Calu3 (cell line): ENCODE results near the gene AKAP5. TPM values are rescaled to one million over a fixed set of nuclear protein-coding genes. Genes with fewer than 3 reads are reported as not detected.

ENCODE experiments used
- BruUV-seq: library from RNA; stranded (reverse); fragments of 400-500 nt; replicated peaks from 2 replicates; lab custom pipeline; 2021; lab: Mats Ljungman, UMichigan
- CTCF ChIA-PET: fragments of 300-600 bp; sonication (Branson Sonifier 250); formaldehyde crosslinking; loops from one replicate; lab custom pipeline; 2022; ENCODE audit warnings: antibody characterized with exemption; lab: Charles Lee
- DNase-seq: peaks from one replicate; pipeline ENCODE4 v3.0.0; 2022
- H3K27ac Mint-ChIP-seq: one replicate; pipeline ENCODE4 v1.8.0; 2022; ENCODE audit warnings: mixed read lengths; ENCODE audit not compliant: unreplicated experiment
- H3K27me3 Mint-ChIP-seq: one replicate; pipeline ENCODE4 v1.8.0; 2022; ENCODE audit warnings: mixed read lengths; ENCODE audit not compliant: unreplicated experiment
- H3K36me3 Mint-ChIP-seq: one replicate; pipeline ENCODE4 v1.8.0; 2022; ENCODE audit warnings: mild to moderate bottlenecking, moderate library complexity, mixed read lengths; ENCODE audit not compliant: insufficient read depth, unreplicated experiment
- H3K4me1 Mint-ChIP-seq: one replicate; pipeline ENCODE4 v1.8.0; 2022; ENCODE audit warnings: mild to moderate bottlenecking, low read depth, mixed read lengths; ENCODE audit not compliant: unreplicated experiment
- H3K4me3 Mint-ChIP-seq: one replicate; pipeline ENCODE4 v1.8.0; 2022; ENCODE audit warnings: mild to moderate bottlenecking, low read depth, moderate library complexity, mixed read lengths; ENCODE audit not compliant: unreplicated experiment
- H3K9me3 Mint-ChIP-seq: one replicate; pipeline ENCODE4 v1.8.0; 2022; ENCODE audit warnings: low read depth, mixed read lengths; ENCODE audit not compliant: unreplicated experiment
- intact Hi-C: fragments of 100-400 bp; cut with micrococcal nuclease; formaldehyde crosslinking; loops from one replicate; pipeline ENCODE4 v1.10.0; 2022; ENCODE audit not compliant: unreplicated experiment
- total RNA-seq: library from RNA; stranded (reverse); gene quantifications from 2 replicates; pipeline ENCODE4 v1.2.3, GENCODE V29; 2022
- TF ChIP-seq, protein P1 (sequence below): fragments of 200-600 bp; IDR thresholded peaks from one replicate; pipeline ENCODE4 v1.8.0; 2022; ENCODE audit warnings: antibody characterized with exemption; ENCODE audit not compliant: unreplicated experiment

AKAP5 gene
- total RNA-seq, 1 experiment from 2014 or later: 1.7 TPM

- no peak for DNase-seq
- BruUV-seq: no TSS peak
- CTCF ChIA-PET: no interaction called here
- TF ChIP-seq, protein P1, sequence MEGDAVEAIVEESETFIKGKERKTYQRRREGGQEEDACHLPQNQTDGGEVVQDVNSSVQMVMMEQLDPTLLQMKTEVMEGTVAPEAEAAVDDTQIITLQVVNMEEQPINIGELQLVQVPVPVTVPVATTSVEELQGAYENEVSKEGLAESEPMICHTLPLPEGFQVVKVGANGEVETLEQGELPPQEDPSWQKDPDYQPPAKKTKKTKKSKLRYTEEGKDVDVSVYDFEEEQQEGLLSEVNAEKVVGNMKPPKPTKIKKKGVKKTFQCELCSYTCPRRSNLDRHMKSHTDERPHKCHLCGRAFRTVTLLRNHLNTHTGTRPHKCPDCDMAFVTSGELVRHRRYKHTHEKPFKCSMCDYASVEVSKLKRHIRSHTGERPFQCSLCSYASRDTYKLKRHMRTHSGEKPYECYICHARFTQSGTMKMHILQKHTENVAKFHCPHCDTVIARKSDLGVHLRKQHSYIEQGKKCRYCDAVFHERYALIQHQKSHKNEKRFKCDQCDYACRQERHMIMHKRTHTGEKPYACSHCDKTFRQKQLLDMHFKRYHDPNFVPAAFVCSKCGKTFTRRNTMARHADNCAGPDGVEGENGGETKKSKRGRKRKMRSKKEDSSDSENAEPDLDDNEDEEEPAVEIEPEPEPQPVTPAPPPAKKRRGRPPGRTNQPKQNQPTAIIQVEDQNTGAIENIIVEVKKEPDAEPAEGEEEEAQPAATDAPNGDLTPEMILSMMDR: no peak
- peaks cover 51% of the 10 kb centered on the region for H3K36me3 Mint-ChIP-seq
- no peaks in the 10 kb centered on the region for H3K27me3 Mint-ChIP-seq
- no peak overlapping the region for H3K27ac Mint-ChIP-seq
- H3K4me1 Mint-ChIP-seq: peaks cover 18% of the 10 kb centered on the region
- H3K4me3 Mint-ChIP-seq: no peak overlapping the region
- H3K9me3 Mint-ChIP-seq: no peaks in the 10 kb centered on the region
- intact Hi-C loops: no loop called here
These were observed 17.2 kb upstream of the AKAP5 start for GRCh38 chr14:64447876-64448670.

- BruUV-seq: no TSS peak
- intact Hi-C loops: no loop called here
- peaks cover 1% of the 10 kb centered on the region for H3K4me1 Mint-ChIP-seq
- DNase-seq: no peak
- H3K4me3 Mint-ChIP-seq: no peak overlapping the region
- H3K9me3 Mint-ChIP-seq: no peaks in the 10 kb centered on the region
- H3K36me3 Mint-ChIP-seq: peaks cover 36% of the 10 kb centered on the region
- CTCF ChIA-PET: no interaction called here
- H3K27ac Mint-ChIP-seq: no peak overlapping the region
- no peaks in the 10 kb centered on the region for H3K27me3 Mint-ChIP-seq
- TF ChIP-seq, protein P1: no peak
These were observed 15.0 kb upstream of the AKAP5 start for GRCh38 chr14:64450255-64450654.

- H3K27me3 Mint-ChIP-seq: no peaks in the 10 kb centered on the region
- H3K9me3 Mint-ChIP-seq: no peaks in the 10 kb centered on the region
- no TSS peak for BruUV-seq
- H3K4me1 Mint-ChIP-seq: no peaks in the 10 kb centered on the region
- no peak overlapping the region for H3K4me3 Mint-ChIP-seq
- no peak for DNase-seq
- intact Hi-C loops: no loop called here
- peaks cover 21% of the 10 kb centered on the region for H3K36me3 Mint-ChIP-seq
- CTCF ChIA-PET: no interaction called here
- no peak overlapping the region for H3K27ac Mint-ChIP-seq
- TF ChIP-seq, protein P1: no peak
These were observed 10.6 kb upstream of the AKAP5 start for GRCh38 chr14:64454671-64455070.

GRCh38 chr14:64459405-64460136 is 5.7 kb upstream of the AKAP5 start:
- TF ChIP-seq, protein P1: no peak
- intact Hi-C loops: no loop called here
- H3K4me3 Mint-ChIP-seq: no peak overlapping the region
- H3K27me3 Mint-ChIP-seq: no peaks in the 10 kb centered on the region
- peaks cover 15% of the 10 kb centered on the region for H3K36me3 Mint-ChIP-seq
- no peak for DNase-seq
- no peaks in the 10 kb centered on the region for H3K9me3 Mint-ChIP-seq
- no TSS peak for BruUV-seq
- CTCF ChIA-PET: no interaction called here
- no peaks in the 10 kb centered on the region for H3K4me1 Mint-ChIP-seq
- no peak overlapping the region for H3K27ac Mint-ChIP-seq
